Keratinocyte (primary cell): ENCODE results near the gene GXYLT2. TPM values are rescaled to one million over a fixed set of nuclear protein-coding genes. Genes with fewer than 3 reads are reported as not detected.

Experiments used
- DNase-seq: peaks from one replicate; pipeline ENCODE4 v3.0.0-alpha.2; 2011; ENCODE audit warnings: low read depth, missing footprints, low spot score
- FAIRE-seq: peaks from 2 replicates; lab custom pipeline; 2011; peaks lifted over from hg19 to GRCh38; lab: Jason Lieb, UNC
- H2AFZ ChIP-seq: 2 replicates; pipeline ENCODE4 v1.6.0; 2012; ENCODE audit warnings: low read length, control low read depth, inconsistent platforms; ENCODE audit not compliant: control insufficient read depth
- H3K27ac ChIP-seq: 2 replicates; pipeline ENCODE4 v1.5.1; 2011; ENCODE audit warnings: low read length; ENCODE audit not compliant: control insufficient read depth, insufficient read depth
- H3K27me3 ChIP-seq: 3 replicates; pipeline ENCODE4 v1.6.0; 2011; ENCODE audit warnings: low read length; ENCODE audit not compliant: control insufficient read depth, insufficient read depth; ENCODE audit errors: extremely low read depth
- H3K36me3 ChIP-seq, 2 experiments: 2 replicates in 1 of 2; 3 replicates in 1 of 2; pipeline ENCODE4 v1.5.1; 2011; ENCODE audit warnings: low read length in 2 of 2, mild to moderate bottlenecking in 1 of 2; ENCODE audit not compliant: control insufficient read depth in 2 of 2, insufficient read depth in 2 of 2; ENCODE audit errors: extremely low read depth in 1 of 2
- H3K4me1 ChIP-seq: 3 replicates; pipeline ENCODE4 v1.5.1; 2011; ENCODE audit warnings: low read length; ENCODE audit not compliant: control insufficient read depth, insufficient read depth; ENCODE audit errors: extremely low read depth
- H3K4me2 ChIP-seq: 3 replicates; pipeline ENCODE4 v1.6.0; 2011; ENCODE audit warnings: low read depth, low read length; ENCODE audit not compliant: control insufficient read depth, insufficient read depth; ENCODE audit errors: extremely low read depth
- H3K4me3 ChIP-seq, 3 experiments: fragments of 200-600 bp in 1 of 3; sonication (generic) in 1 of 3; 2 replicates in 2 of 3; 3 replicates in 1 of 3; pipeline ENCODE4 v1.5.1; 2011 to 2016; ENCODE audit warnings: low read length in 3 of 3, mild to moderate bottlenecking in 3 of 3, control low read depth in 2 of 3, inconsistent platforms in 1 of 3, low read depth in 1 of 3, mixed read lengths in 1 of 3, mixed run types in 1 of 3, moderate library complexity in 1 of 3; ENCODE audit not compliant: control insufficient read depth in 2 of 3, insufficient read depth in 2 of 3; ENCODE audit errors: extremely low read depth in 1 of 3
- H3K79me2 ChIP-seq: 2 replicates; pipeline ENCODE4 v1.6.0; 2012; ENCODE audit warnings: low read length; ENCODE audit not compliant: control insufficient read depth, insufficient read depth
- H3K9ac ChIP-seq: 3 replicates; pipeline ENCODE4 v1.6.0; 2011; ENCODE audit warnings: low read length; ENCODE audit not compliant: control insufficient read depth, insufficient read depth; ENCODE audit errors: extremely low read depth
- H3K9me1 ChIP-seq: 3 replicates; pipeline ENCODE4 v1.6.0; 2011; ENCODE audit warnings: low read length; ENCODE audit not compliant: control insufficient read depth, insufficient read depth; ENCODE audit errors: extremely low read depth
- H3K9me3 ChIP-seq: 2 replicates; pipeline ENCODE4 v1.5.1; 2012; ENCODE audit warnings: low read depth, low read length; ENCODE audit not compliant: control insufficient read depth
- H4K20me1 ChIP-seq: 3 replicates; pipeline ENCODE4 v1.6.0; 2011; ENCODE audit warnings: low read length; ENCODE audit not compliant: control insufficient read depth, insufficient read depth; ENCODE audit errors: extremely low read depth
- EZH2 ChIP-seq: IDR thresholded peaks from one replicate; pipeline ENCODE4 v1.6.1; 2012; ENCODE audit warnings: inconsistent platforms, mild to moderate bottlenecking, low read length, moderate library complexity
- dilution Hi-C: fragments of 300-500 bp; cut with MboI; formaldehyde crosslinking; loops from one replicate; pipeline ENCODE4 v1.7.0; 2020; ENCODE audit warnings: low sequenced_read_pairs; ENCODE audit not compliant: extremely low pct_ligation_motif_present
- polyA plus RNA-seq, 5 experiments: library from polyadenylated mRNA; depleted of rRNA in 3 of 5; stranded (reverse) in 3 of 5; stranded (forward) in 1 of 5; unstranded in 1 of 5; fragments of >200 nt; gene quantifications; 1 replicate in 1 of 5; 2 replicates in 3 of 5; 3 replicates in 1 of 5; pipeline versions ENCODE4 v1.2.1 to v1.2.3, GENCODE V29; 2011 to 2012; ENCODE audit warnings: missing spikeins in 2 of 5, low read depth in 1 of 5, low replicate concordance in 1 of 5
- TF ChIP-seq, protein P1 (sequence below), 3 experiments: IDR thresholded peaks in 1 of 3; conservative IDR thresholded peaks in 1 of 3; optimal IDR thresholded peaks in 1 of 3; 2 replicates in 2 of 3; 3 replicates in 1 of 3; pipeline versions ENCODE3 to v1.5.1; 2011; ENCODE audit warnings: low read length in 3 of 3, mild to moderate bottlenecking in 3 of 3, moderate library complexity in 2 of 3, control low read depth in 1 of 3, inconsistent platforms in 1 of 3; ENCODE audit not compliant: insufficient read depth in 2 of 3; ENCODE audit errors: extremely low read depth in 1 of 3

GXYLT2 gene
- polyA plus RNA-seq, 1 donor (not counting 4 experiments of a cell fraction or from before 2014, with no cell fraction given): 1.4 TPM

DNA sequence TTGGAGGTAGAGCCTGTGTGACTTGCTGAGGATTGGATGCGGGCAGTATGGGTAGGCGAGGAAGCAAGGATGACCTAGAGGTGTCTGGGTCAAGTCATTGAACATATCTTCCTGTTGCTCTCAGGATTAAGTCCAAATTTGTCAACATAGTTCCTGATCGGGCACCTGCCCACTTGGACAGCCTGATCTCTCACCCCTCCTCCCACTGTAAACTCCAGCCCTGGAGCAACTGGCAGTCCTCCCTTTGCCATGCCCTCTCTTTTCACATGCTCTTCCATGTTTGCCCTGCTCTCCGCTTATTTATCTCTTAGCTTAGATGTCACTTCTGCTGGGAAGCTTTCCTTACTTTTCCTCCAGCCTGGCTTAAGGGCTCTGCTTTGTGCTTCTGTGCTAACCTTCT, 61.2 kb downstream of the GXYLT2 start:
- Histone ChIP-seq H3K4me3 (no peak overlapping the region), H3K79me2 (no peaks in the 10 kb centered on the region), H3K4me2 (no peak overlapping the region), H3K36me3 (no peaks in the 10 kb centered on the region), H3K9me1 (no peaks in the 10 kb centered on the region), H3K9ac (no peak overlapping the region), H3K27me3 (no peaks in the 10 kb centered on the region), H4K20me1 (no peaks in the 10 kb centered on the region), H3K4me1 (peaks cover 8% of the 10 kb centered on the region), H3K27ac (no peak overlapping the region), H2AFZ (no peak overlapping the region), H3K9me3 (no peaks in the 10 kb centered on the region)
- no peak for FAIRE-seq
- no peak for DNase-seq
- dilution Hi-C loops: no loop called here
- TF ChIP-seq EZH2: no peak
- TF ChIP-seq, protein P1, sequence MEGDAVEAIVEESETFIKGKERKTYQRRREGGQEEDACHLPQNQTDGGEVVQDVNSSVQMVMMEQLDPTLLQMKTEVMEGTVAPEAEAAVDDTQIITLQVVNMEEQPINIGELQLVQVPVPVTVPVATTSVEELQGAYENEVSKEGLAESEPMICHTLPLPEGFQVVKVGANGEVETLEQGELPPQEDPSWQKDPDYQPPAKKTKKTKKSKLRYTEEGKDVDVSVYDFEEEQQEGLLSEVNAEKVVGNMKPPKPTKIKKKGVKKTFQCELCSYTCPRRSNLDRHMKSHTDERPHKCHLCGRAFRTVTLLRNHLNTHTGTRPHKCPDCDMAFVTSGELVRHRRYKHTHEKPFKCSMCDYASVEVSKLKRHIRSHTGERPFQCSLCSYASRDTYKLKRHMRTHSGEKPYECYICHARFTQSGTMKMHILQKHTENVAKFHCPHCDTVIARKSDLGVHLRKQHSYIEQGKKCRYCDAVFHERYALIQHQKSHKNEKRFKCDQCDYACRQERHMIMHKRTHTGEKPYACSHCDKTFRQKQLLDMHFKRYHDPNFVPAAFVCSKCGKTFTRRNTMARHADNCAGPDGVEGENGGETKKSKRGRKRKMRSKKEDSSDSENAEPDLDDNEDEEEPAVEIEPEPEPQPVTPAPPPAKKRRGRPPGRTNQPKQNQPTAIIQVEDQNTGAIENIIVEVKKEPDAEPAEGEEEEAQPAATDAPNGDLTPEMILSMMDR (optimal IDR thresholded peaks at IDR 0.05 in 1 of 3, IDR thresholded peaks at IDR 0.05 in 1 of 3, conservative IDR thresholded peaks at IDR 0.05 in 1 of 3; ENCODE audit: extremely low read depth in 1 of 3, insufficient read depth in 2 of 3, low read length in 3 of 3): no peak

DNA sequence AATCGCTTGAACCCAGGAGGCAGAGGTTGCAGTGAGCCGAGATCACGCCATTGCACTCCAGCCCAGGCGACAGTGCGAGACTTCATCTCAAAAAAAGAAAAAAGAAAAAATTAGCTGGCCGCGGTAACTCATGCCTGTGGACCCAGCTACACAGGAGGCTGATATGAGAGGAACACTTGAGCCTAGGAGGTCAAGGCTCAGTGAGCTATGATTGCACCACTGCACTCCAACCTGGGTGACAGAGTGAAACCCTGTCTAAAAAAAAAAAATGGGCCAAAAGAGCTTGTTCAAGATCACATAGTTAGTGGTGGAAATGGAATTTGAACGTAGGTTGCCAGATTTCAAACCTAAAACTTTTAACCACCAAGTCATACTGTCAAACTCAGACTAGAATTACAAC, 62.5 kb downstream of the GXYLT2 start:
- Histone ChIP-seq H2AFZ (no peak overlapping the region), H3K9ac (no peak overlapping the region), H3K4me1 (peaks cover 6% of the 10 kb centered on the region), H3K4me2 (no peak overlapping the region), H3K27ac (no peak overlapping the region), H3K27me3 (no peaks in the 10 kb centered on the region), H3K9me3 (no peaks in the 10 kb centered on the region), H4K20me1 (no peaks in the 10 kb centered on the region), H3K4me3 (no peak overlapping the region), H3K79me2 (no peaks in the 10 kb centered on the region), H3K9me1 (no peaks in the 10 kb centered on the region), H3K36me3 (no peaks in the 10 kb centered on the region)
- dilution Hi-C loops: no loop called here
- TF ChIP-seq, protein P1 (optimal IDR thresholded peaks at IDR 0.05 in 1 of 3, IDR thresholded peaks at IDR 0.05 in 1 of 3, conservative IDR thresholded peaks at IDR 0.05 in 1 of 3; ENCODE audit: extremely low read depth in 1 of 3, insufficient read depth in 2 of 3, low read length in 3 of 3): no peak
- no peak for TF ChIP-seq EZH2
- no peak for DNase-seq
- FAIRE-seq: no peak
